DMS79 treated with DMSO at 0.1 percent for 48 hours (cell line): ENCODE measurements around the gene TFEB.
"Not testable (repeated sequence)": the region's sequence is repeated elsewhere in the genome, so short reads cannot be mapped to it uniquely, and the experiment has no call there.

Source experiments
- DNase-seq: peaks from one replicate; lab custom pipeline; 2025; lab: John Stamatoyannopoulos, UW

Gene TFEB

GRCh38 chr6:41735427-41736185, at the start of gene TFEB:
Gene TFEB, minus strand, starts transcription at chr6:41735608. Its CDS starts 44,395 bp downstream, at chr6:41691213.
- DNase-seq = peak; percentile 71

- no peak for DNase-seq
Measured at GRCh38 chr6:41784581-41785171, 49.3 kb upstream of the TFEB start.

- no peak for DNase-seq
Measured at GRCh38 chr6:41783106-41783780, 47.8 kb upstream of the TFEB start.

GRCh38 chr6:41781366-41781730, 45.9 kb upstream of the TFEB start:
- no peak for DNase-seq

GRCh38 chr6:41780551-41781365, 45.4 kb upstream of the TFEB start, which contains the start of gene PRICKLE4:
Gene PRICKLE4, plus strand, starts transcription at chr6:41780782. Its CDS starts 2,692 bp downstream, at chr6:41783474.
- DNase-seq = peak; percentile 8

GRCh38 chr6:41779788-41780550, 44.6 kb upstream of the TFEB start, which contains the start of gene FRS3:
Gene FRS3, minus strand, starts transcription at chr6:41779900. Its CDS starts 2,913 bp downstream, at chr6:41776987.
- peak; percentile 89 for DNase-seq

GRCh38 chr6:41779336-41779735, 43.9 kb upstream of the TFEB start:
- no peak for DNase-seq

- DNase-seq = no peak
Measured at GRCh38 chr6:41778895-41779294, 43.5 kb upstream of the TFEB start.

GRCh38 chr6:41777551-41778285, 42.3 kb upstream of the TFEB start:
- DNase-seq = no peak

- DNase-seq = no peak
Measured at GRCh38 chr6:41775293-41775882, 40.0 kb upstream of the TFEB start.

- DNase-seq = no peak
Measured at GRCh38 chr6:41774841-41775240, 39.4 kb upstream of the TFEB start.

GRCh38 chr6:41771058-41771983, 35.9 kb upstream of the TFEB start:
- DNase-seq = no peak

GRCh38 chr6:41770381-41771057, 35.1 kb upstream of the TFEB start:
- DNase-seq = no peak

GRCh38 chr6:41769376-41769775, 34.0 kb upstream of the TFEB start:
- DNase-seq = no peak

- DNase-seq = no peak
Measured at GRCh38 chr6:41768545-41769308, 33.3 kb upstream of the TFEB start.

- no peak for DNase-seq
Measured at GRCh38 chr6:41767112-41767833, 31.9 kb upstream of the TFEB start.

- DNase-seq = not testable (repeated sequence)
Measured at GRCh38 chr6:41766043-41766664, 30.7 kb upstream of the TFEB start.
